K562 (cell line): ENCODE results near the gene EGFL7. TPM values are rescaled to one million over a fixed set of nuclear protein-coding genes. Genes with fewer than 3 reads are reported as not detected.

ENCODE experiments used
- ATAC-seq: fragments of 200-7000 bp; cut with Tn5 transposase; 3 replicates; pipeline ENCODE4 v1.9.1; 2020; ENCODE audit warnings: moderate library complexity
- BruUV-seq: library from RNA; stranded (reverse); fragments of 400-500 nt; replicated peaks from 2 replicates; lab custom pipeline; 2021; lab: Mats Ljungman, UMichigan
- CTCF ChIA-PET: fragments of 300-600 bp; formaldehyde crosslinking; extraction: SDS; loops from one replicate; lab custom pipeline; 2021; ENCODE audit warnings: low intra/inter-chr PET ratio; lab: Yijun Ruan, JAX
- POLR2A ChIA-PET: fragments of 300-600, 350-650 bp; sonication (Branson Sonifier 250); formaldehyde crosslinking; extraction: SDS; loops from one replicate; lab custom pipeline; 2021; ENCODE audit warnings: antibody characterized with exemption, inconsistent platforms; lab: Yijun Ruan, JAX
- DNase-seq, 4 experiments: peaks; one replicate each; pipeline versions ENCODE4 v3.0.0 to v3.0.0-alpha.2; 2011 to 2018; ENCODE audit warnings: low spot score in 3 of 4, mixed read lengths in 3 of 4; ENCODE audit errors: extremely low read depth in 1 of 4
- FAIRE-seq: peaks from 2 replicates; lab custom pipeline; 2011; peaks lifted over from hg19 to GRCh38; lab: Jason Lieb, UNC
- H2AFZ ChIP-seq: 2 replicates; pipeline ENCODE4 v1.6.0; 2011; ENCODE audit warnings: low read depth, low read length, control low read depth, inconsistent platforms
- H3K27ac ChIP-seq: fragments of 200-600 bp; 3 replicates; pipeline ENCODE4 v1.8.0; 2011; ENCODE audit warnings: low read depth, mild to moderate bottlenecking, control low read depth, inconsistent platforms, low read length, moderate library complexity, mixed read lengths; ENCODE audit errors: extremely low read depth
- H3K27me3 ChIP-seq, 2 experiments: fragments of 300-600 bp in 1 of 2; 2 replicates in 1 of 2; 3 replicates in 1 of 2; pipeline versions ENCODE4 v1.6.0 to v1.8.0; 2011; ENCODE audit warnings: inconsistent platforms in 2 of 2, low read length in 2 of 2, mild to moderate bottlenecking in 1 of 2, mixed read lengths in 1 of 2, moderate library complexity in 1 of 2; ENCODE audit not compliant: control insufficient read depth in 2 of 2, insufficient read depth in 2 of 2
- H3K36me3 ChIP-seq: fragments of 300-600 bp; 3 replicates; pipeline ENCODE4 v1.8.0; 2011; ENCODE audit warnings: mild to moderate bottlenecking, low read length, inconsistent platforms; ENCODE audit not compliant: control insufficient read depth, insufficient read depth
- H3K4me1 ChIP-seq, 2 experiments: fragments of 200-600 bp in 1 of 2; replicated peaks in 1 of 2; 2 replicates in 1 of 2; 3 replicates in 1 of 2; pipeline versions ENCODE4 v1.5.1 to v1.8.0; 2011; ENCODE audit warnings: inconsistent platforms in 2 of 2, low read length in 2 of 2, mild to moderate bottlenecking in 1 of 2, mixed read lengths in 1 of 2, moderate library complexity in 1 of 2; ENCODE audit not compliant: control insufficient read depth in 2 of 2, insufficient read depth in 2 of 2
- H3K4me2 ChIP-seq: 2 replicates; pipeline ENCODE4 v1.6.1; 2011; ENCODE audit warnings: low read length, control low read depth, inconsistent platforms, mixed read lengths; ENCODE audit not compliant: insufficient read depth
- H3K4me3 ChIP-seq: fragments of 200-600 bp; sonication (generic), shearing (Covaris generic); 2 replicates; pipeline ENCODE4 v1.5.1; 2016; ENCODE audit warnings: control low read depth, inconsistent platforms
- H3K79me2 ChIP-seq: fragments of 200-600 bp; 3 replicates; pipeline ENCODE4 v1.8.0; 2011; ENCODE audit warnings: low read length, inconsistent platforms; ENCODE audit not compliant: control insufficient read depth, insufficient read depth
- H3K9ac ChIP-seq, 2 experiments: 2 replicates each; pipeline versions ENCODE4 v1.6.0 to v1.6.1; 2011; ENCODE audit warnings: low read depth in 2 of 2, low read length in 2 of 2, control low read depth in 1 of 2, inconsistent platforms in 1 of 2, mild to moderate bottlenecking in 1 of 2, mixed read lengths in 1 of 2; ENCODE audit not compliant: insufficient read depth in 1 of 2
- H3K9me1 ChIP-seq: one replicate; pipeline ENCODE4 v1.6.0; 2011; ENCODE audit warnings: inconsistent platforms, mild to moderate bottlenecking, low read length, moderate library complexity; ENCODE audit not compliant: control insufficient read depth, insufficient read depth
- H3K9me3 ChIP-seq: replicated peaks from 2 replicates; pipeline ENCODE4 v1.5.1; 2011; ENCODE audit warnings: low read depth, low read length, inconsistent platforms; ENCODE audit not compliant: control insufficient read depth, insufficient read depth
- H4K20me1 ChIP-seq: replicated peaks from 2 replicates; pipeline ENCODE4 v1.6.1; 2011; ENCODE audit warnings: low read length, inconsistent platforms, mixed read lengths; ENCODE audit not compliant: control insufficient read depth, insufficient read depth
- BHLHE40 ChIP-seq: IDR thresholded peaks from 2 replicates; pipeline ENCODE4 v1.6.1; 2011; ENCODE audit warnings: low read length, improper control_type of control experiment
- CREB1 ChIP-seq, 2 experiments: sonication (generic) in 1 of 2; formaldehyde crosslinking in 1 of 2; IDR thresholded peaks; 2 replicates each; pipeline versions ENCODE4 v1.6.1 to v1.8.0; 2012 to 2022; ENCODE audit warnings: inconsistent platforms in 1 of 2, mild to moderate bottlenecking in 1 of 2, missing genetic modification reagents in 1 of 2, moderate library complexity in 1 of 2
- EHMT2 ChIP-seq: fragments of 450-650 bp; IDR thresholded peaks from 2 replicates; pipeline ENCODE4 v1.6.1; 2018; ENCODE audit warnings: antibody characterized with exemption
- FIP1L1 ChIP-seq: fragments of 200-400 bp; formaldehyde crosslinking; IDR thresholded peaks from 2 replicates; pipeline ENCODE4 v1.6.1; 2018; ENCODE audit warnings: mild to moderate bottlenecking, low read depth, low read length; ENCODE audit not compliant: poor library complexity, severe bottlenecking
- HIVEP1 ChIP-seq: fragments of 250-450 bp; sonication (Bioruptor Pico); IDR thresholded peaks from 2 replicates; pipeline ENCODE4 v1.4.0; 2020; ENCODE audit warnings: mild to moderate bottlenecking
- KLF1 ChIP-seq: fragments of 450-650 bp; IDR thresholded peaks from 2 replicates; pipeline ENCODE4 v1.6.1; 2016; ENCODE audit warnings: missing genetic modification characterization, missing compliant biosample characterization
- MAX ChIP-seq: sonication (generic); formaldehyde crosslinking; IDR thresholded peaks from 2 replicates; pipeline ENCODE4 v1.9.0; 2022; ENCODE audit warnings: mild to moderate bottlenecking, missing genetic modification reagents
- MITF ChIP-seq: IDR thresholded peaks from 2 replicates; pipeline ENCODE4 v1.6.1; 2014; ENCODE audit warnings: antibody characterized with exemption
- NR4A1 ChIP-seq, 2 experiments: fragments of 250-450 bp in 1 of 2; fragments of 450-650 bp in 1 of 2; sonication (Bioruptor Pico) in 1 of 2; IDR thresholded peaks; 2 replicates each; pipeline versions ENCODE4 v1.4.0 to v1.6.1; 2016 to 2020; ENCODE audit warnings: mild to moderate bottlenecking in 2 of 2, missing compliant biosample characterization in 1 of 2, missing genetic modification characterization in 1 of 2, moderate library complexity in 1 of 2
- PHF20 ChIP-seq: fragments of 450-650 bp; IDR thresholded peaks from 2 replicates; pipeline ENCODE4 v1.6.1; 2018; ENCODE audit not compliant: partially characterized antibody
- RNF2 ChIP-seq: sonication (generic); IDR thresholded peaks from 2 replicates; pipeline ENCODE4 v1.6.1; 2016
- SAFB ChIP-seq: fragments of 200-400 bp; formaldehyde crosslinking; IDR thresholded peaks from 2 replicates; pipeline ENCODE4 v1.6.1; 2017; ENCODE audit warnings: low read depth, low read length, borderline replicate concordance
- ZBED1 ChIP-seq: IDR thresholded peaks from 2 replicates; pipeline ENCODE4 v1.6.1; 2014
- WGBS: fragments of 100-300 bp; shearing (Covaris generic); methylation state at CpG from one replicate; pipeline ENCODE4 v1.1.6; 2016; ENCODE audit warnings: low coverage, mixed read lengths; ENCODE audit not compliant: insufficient coverage; ENCODE audit errors: missing lambda C conversion rate; 5-methylcytosine and 5-hydroxymethylcytosine counted together
- in situ Hi-C: fragments of 300-500 bp; cut with MboI; formaldehyde crosslinking; loops from 4 replicates; pipeline ENCODE4 v1.15.0; 2018; ENCODE audit warnings: inconsistent platforms, mixed read lengths
- intact Hi-C: fragments of 100-400 bp; cut with micrococcal nuclease; formaldehyde crosslinking; loops from 2 replicates; pipeline ENCODE4 v1.14.2; 2022
- polyA plus RNA-seq, 8 experiments: library from polyadenylated mRNA; depleted of rRNA in 4 of 8; stranded (reverse) in 5 of 8; unstranded in 3 of 8; fragments of >200 nt; fragmentation: Nextera tagmentation in 2 of 8; fragmentation: Illumina TruSeq in 1 of 8; extraction: Ambion mirVana in 2 of 8; extraction: Trizol in 1 of 8; gene quantifications; 2 replicates each; pipeline versions ENCODE4 v1.2.1 to v1.2.3, GENCODE V29; 2011 to 2014; ENCODE audit warnings: inconsistent platforms in 1 of 8, missing spikeins in 1 of 8
- total RNA-seq, 7 experiments: library from RNA; depleted of rRNA in 6 of 7; stranded (reverse); fragments of >200 nt in 6 of 7; fragmentation: Illumina TruSeq in 2 of 7; extraction: Trizol in 2 of 7; gene quantifications; 2 replicates each; pipeline versions ENCODE4 v1.2.1 to v1.2.3, GENCODE V29; 2011 to 2021; ENCODE audit warnings: low replicate concordance in 1 of 7
- TF ChIP-seq, protein P1 (sequence below), 2 experiments: fragments of 450-650 bp; conservative IDR thresholded peaks; 2 replicates each; pipeline ENCODE4 v1.6.1; 2017; ENCODE audit warnings: mild to moderate bottlenecking in 2 of 2, moderate library complexity in 2 of 2
- TF ChIP-seq, protein P2 (sequence below), 2 experiments: IDR thresholded peaks; 2 replicates each; pipeline ENCODE4 v1.6.1; 2011; ENCODE audit warnings: borderline replicate concordance in 1 of 2, control low read depth in 1 of 2, low read depth in 1 of 2, low read length in 1 of 2, mild to moderate bottlenecking in 1 of 2, mixed read lengths in 1 of 2, moderate library complexity in 1 of 2; ENCODE audit not compliant: insufficient read depth in 1 of 2, insufficient read length in 1 of 2, poor library complexity in 1 of 2, severe bottlenecking in 1 of 2; ENCODE audit errors: extremely low read depth in 1 of 2
- TF ChIP-seq, protein P3 (sequence below): fragments of 250-450 bp; sonication (Bioruptor Pico); IDR thresholded peaks from 2 replicates; pipeline ENCODE4 v1.8.0; 2022; ENCODE audit warnings: moderate library complexity, mild to moderate bottlenecking, inconsistent platforms

EGFL7 gene
- total and polyA plus RNA-seq, 9 of the 15 experiments (the other 6 are each of a cell fraction or from before 2014, with no cell fraction given), result 1.5 to 286 (median 55.5) TPM

- no peak for FAIRE-seq
- no peak overlapping the region for H3K27ac ChIP-seq
- peak overlapping the region; percentile 38; the same call in 1 of the 2 replicates for H3K4me2 ChIP-seq
- no peak for ATAC-seq
- no peak overlapping the region for H3K4me3 ChIP-seq
- no TSS peak for BruUV-seq
- peak overlapping the region in 1 of 2 experiments; percentile 94; a peak in 2 of 4 replicates for H3K9ac ChIP-seq
- WGBS, result 17% methylated on average over 14 of the region's 15 CpGs
- in situ Hi-C loops (loop anchor here (25.0 kb wide), 1 partner anchor 307 kb away; the partner anchor contains the start of gene GPSM1), intact Hi-C loops (loop anchor here (2.0 kb wide), 1 partner anchor 13 kb away; no protein-coding TSS in a partner anchor)
- H2AFZ ChIP-seq, result peak overlapping the region; percentile 57
- no peaks in the 10 kb centered on the region for H3K36me3 ChIP-seq
- H3K9me1 ChIP-seq, result no peaks in the 10 kb centered on the region
- no peaks in the 10 kb centered on the region for H4K20me1 ChIP-seq
- H3K27me3 ChIP-seq, result no peaks in the 10 kb centered on the region
- H3K4me1 ChIP-seq, result peaks cover 38 to 62% of the 10 kb centered on the region in 2 experiments
- ChIA-PET POLR2A (interaction anchor here (0.6 to 1.1 kb wide), 3 partner anchors 10 to 61 kb away, joined by 3 read pairs; no protein-coding TSS in a partner anchor), CTCF (interaction anchor here (0.6 to 1.9 kb wide), 4 partner anchors 10 to 305 kb away, joined by 3 to 11 read pairs (median 6); no protein-coding TSS in a partner anchor)
- H3K9me3 ChIP-seq, result no peaks in the 10 kb centered on the region
- DNase-seq, result peak in 3 of 4 experiments; percentile 87 to 95 (median 93)
- H3K79me2 ChIP-seq, result peaks cover 31% of the 10 kb centered on the region
- no peak for TF ChIP-seq RNF2
- TF ChIP-seq BHLHE40, result peak; percentile 88
- TF ChIP-seq PHF20, result peak; percentile 5
- TF ChIP-seq MAX (CRISPR knock-in tag), result peak; percentile 84
- TF ChIP-seq, protein P1, sequence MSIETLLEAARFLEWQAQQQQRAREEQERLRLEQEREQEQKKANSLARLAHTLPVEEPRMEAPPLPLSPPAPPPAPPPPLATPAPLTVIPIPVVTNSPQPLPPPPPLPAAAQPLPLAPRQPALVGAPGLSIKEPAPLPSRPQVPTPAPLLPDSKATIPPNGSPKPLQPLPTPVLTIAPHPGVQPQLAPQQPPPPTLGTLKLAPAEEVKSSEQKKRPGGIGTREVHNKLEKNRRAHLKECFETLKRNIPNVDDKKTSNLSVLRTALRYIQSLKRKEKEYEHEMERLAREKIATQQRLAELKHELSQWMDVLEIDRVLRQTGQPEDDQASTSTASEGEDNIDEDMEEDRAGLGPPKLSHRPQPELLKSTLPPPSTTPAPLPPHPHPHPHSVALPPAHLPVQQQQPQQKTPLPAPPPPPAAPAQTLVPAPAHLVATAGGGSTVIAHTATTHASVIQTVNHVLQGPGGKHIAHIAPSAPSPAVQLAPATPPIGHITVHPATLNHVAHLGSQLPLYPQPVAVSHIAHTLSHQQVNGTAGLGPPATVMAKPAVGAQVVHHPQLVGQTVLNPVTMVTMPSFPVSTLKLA (conservative IDR thresholded peaks at IDR 0.05), result peak; percentile 94 to 95
- TF ChIP-seq EHMT2, result no peak
- no peak for TF ChIP-seq NR4A1 (CRISPR knock-in tag; IDR thresholded peaks at IDR 0.05)
- TF ChIP-seq NR4A1 (tag; IDR thresholded peaks at IDR 0.05), result no peak
- TF ChIP-seq SAFB, result 0 out of 2 replicates have a peak, but pooled peaks have one; percentile 32
- peak; percentile 25 for TF ChIP-seq FIP1L1
- no peak for TF ChIP-seq ZBED1
- TF ChIP-seq, protein P2, sequence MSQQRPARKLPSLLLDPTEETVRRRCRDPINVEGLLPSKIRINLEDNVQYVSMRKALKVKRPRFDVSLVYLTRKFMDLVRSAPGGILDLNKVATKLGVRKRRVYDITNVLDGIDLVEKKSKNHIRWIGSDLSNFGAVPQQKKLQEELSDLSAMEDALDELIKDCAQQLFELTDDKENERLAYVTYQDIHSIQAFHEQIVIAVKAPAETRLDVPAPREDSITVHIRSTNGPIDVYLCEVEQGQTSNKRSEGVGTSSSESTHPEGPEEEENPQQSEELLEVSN (IDR thresholded peaks at IDR 0.05; ENCODE audit: borderline replicate concordance in 1 of 2, extremely low read depth in 1 of 2, insufficient read depth in 1 of 2, insufficient read length in 1 of 2, low read depth in 1 of 2, low read length in 1 of 2, poor library complexity in 1 of 2, severe bottlenecking in 1 of 2), result peak; percentile 72 to 83
- TF ChIP-seq, protein P3, sequence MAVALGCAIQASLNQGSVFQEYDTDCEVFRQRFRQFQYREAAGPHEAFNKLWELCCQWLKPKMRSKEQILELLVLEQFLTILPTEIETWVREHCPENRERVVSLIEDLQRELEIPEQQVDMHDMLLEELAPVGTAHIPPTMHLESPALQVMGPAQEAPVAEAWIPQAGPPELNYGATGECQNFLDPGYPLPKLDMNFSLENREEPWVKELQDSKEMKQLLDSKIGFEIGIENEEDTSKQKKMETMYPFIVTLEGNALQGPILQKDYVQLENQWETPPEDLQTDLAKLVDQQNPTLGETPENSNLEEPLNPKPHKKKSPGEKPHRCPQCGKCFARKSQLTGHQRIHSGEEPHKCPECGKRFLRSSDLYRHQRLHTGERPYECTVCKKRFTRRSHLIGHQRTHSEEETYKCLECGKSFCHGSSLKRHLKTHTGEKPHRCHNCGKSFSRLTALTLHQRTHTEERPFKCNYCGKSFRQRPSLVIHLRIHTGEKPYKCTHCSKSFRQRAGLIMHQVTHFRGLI (CRISPR knock-in tag), result no peak
- TF ChIP-seq KLF1, result no peak
- TF ChIP-seq MITF, result no peak
- TF ChIP-seq CREB1 (IDR thresholded peaks at IDR 0.05), result no peak
- 0 out of 2 replicates have a peak, but pooled peaks have one; percentile 0 for TF ChIP-seq CREB1 (CRISPR knock-in tag; IDR thresholded peaks at IDR 0.05)
- TF ChIP-seq HIVEP1 (CRISPR knock-in tag), result 0 out of 2 replicates have a peak, but pooled peaks have one; percentile 13
Measured at GRCh38 chr9:136644343-136644592, 18.4 kb upstream of the EGFL7 start.
